Duodenal mucosa (tissue), 2 donors: ENCODE measurements around the gene TMEM120B.

Experiments
- H3K27ac ChIP-seq: one replicate; pipeline ENCODE4 v1.7.0; 2013; ENCODE audit warnings: low read depth, low read length
- H3K27me3 ChIP-seq, 2 donors: one replicate each; pipeline ENCODE4 v1.7.0; 2013; ENCODE audit warnings: low read length in 2 of 2, control low read depth in 1 of 2; ENCODE audit not compliant: insufficient read depth in 2 of 2, control insufficient read depth in 1 of 2
- H3K36me3 ChIP-seq, 2 donors: one replicate each; pipeline ENCODE4 v1.7.0; 2013; ENCODE audit warnings: low read length in 2 of 2, control low read depth in 1 of 2; ENCODE audit not compliant: insufficient read depth in 2 of 2, control insufficient read depth in 1 of 2
- H3K4me1 ChIP-seq, 2 donors: one replicate each; pipeline ENCODE4 v1.7.0; 2013; ENCODE audit warnings: low read length in 2 of 2, control low read depth in 1 of 2; ENCODE audit not compliant: insufficient read depth in 2 of 2, control insufficient read depth in 1 of 2
- H3K4me3 ChIP-seq, 2 donors: one replicate each; pipeline ENCODE4 v1.7.0; 2013; ENCODE audit warnings: low read length in 2 of 2, low read depth in 1 of 2
- H3K9ac ChIP-seq, 2 donors: one replicate each; pipeline ENCODE4 v1.7.0; 2013; ENCODE audit warnings: low read length in 2 of 2, low read depth in 1 of 2
- H3K9me3 ChIP-seq, 2 donors: one replicate each; pipeline ENCODE4 v1.7.0; 2013; ENCODE audit warnings: low read length in 2 of 2, control low read depth in 1 of 2; ENCODE audit not compliant: control insufficient read depth in 1 of 2

TMEM120B gene

GRCh38 chr12:121807642-121808347 lies 95.2 kb downstream of the TMEM120B start:
- Histone ChIP-seq H3K9ac (peak overlapping the region in 1 of 2 donors; percentile 82), H3K4me3 (no peak overlapping the region), H3K27me3 (no peaks in the 10 kb centered on the region), H3K4me1 (peaks cover 40 to 42% of the 10 kb centered on the region in 2 donors), H3K27ac (no peak overlapping the region), H3K9me3 (no peaks in the 10 kb centered on the region), H3K36me3 (peaks cover 12 to 40% of the 10 kb centered on the region in 2 donors)

- no peak overlapping the region for H3K4me3 ChIP-seq
- H3K9me3 ChIP-seq = no peaks in the 10 kb centered on the region
- peaks cover 12 to 42% of the 10 kb centered on the region in 2 donors for H3K36me3 ChIP-seq
- peaks cover 49 to 50% of the 10 kb centered on the region in 2 donors for H3K4me1 ChIP-seq
- no peak overlapping the region for H3K27ac ChIP-seq
- H3K27me3 ChIP-seq = no peaks in the 10 kb centered on the region
- no peak overlapping the region for H3K9ac ChIP-seq
Measured at GRCh38 chr12:121808623-121809022, 96.1 kb downstream of the TMEM120B start.

- no peak overlapping the region for H3K4me3 ChIP-seq
- peaks cover 12 to 51% of the 10 kb centered on the region in 2 donors for H3K36me3 ChIP-seq
- H3K9me3 ChIP-seq = no peaks in the 10 kb centered on the region
- H3K4me1 ChIP-seq = peaks cover 51% of the 10 kb centered on the region in 2 donors
- no peak overlapping the region for H3K27ac ChIP-seq
- no peaks in the 10 kb centered on the region for H3K27me3 ChIP-seq
- no peak overlapping the region for H3K9ac ChIP-seq
Measured at GRCh38 chr12:121809712-121810116, 97.2 kb downstream of the TMEM120B start.

GRCh38 chr12:121810234-121810817 lies 97.8 kb downstream of the TMEM120B start:
- Histone ChIP-seq H3K36me3 (peaks cover 12 to 57% of the 10 kb centered on the region in 2 donors), H3K27me3 (no peaks in the 10 kb centered on the region), H3K4me3 (peak overlapping the region in 1 of 2 donors; percentile 75), H3K27ac (no peak overlapping the region), H3K9ac (no peak overlapping the region), H3K9me3 (no peaks in the 10 kb centered on the region), H3K4me1 (peaks cover 51% of the 10 kb centered on the region in 2 donors)

- Histone ChIP-seq H3K9ac (peak overlapping the region; percentile 60 to 65), H3K27ac (no peak overlapping the region), H3K4me3 (peak overlapping the region; percentile 75 to 85), H3K4me1 (peaks cover 48% of the 10 kb centered on the region in 2 donors), H3K36me3 (peaks cover 12 to 61% of the 10 kb centered on the region in 2 donors), H3K9me3 (no peaks in the 10 kb centered on the region), H3K27me3 (no peaks in the 10 kb centered on the region)
Measured at GRCh38 chr12:121810833-121811433, 98.4 kb downstream of the TMEM120B start.

- Histone ChIP-seq H3K36me3 (peaks cover 18 to 67% of the 10 kb centered on the region in 2 donors), H3K4me1 (peaks cover 40 to 41% of the 10 kb centered on the region in 2 donors), H3K27ac (peak overlapping the region; percentile 39), H3K4me3 (peak overlapping the region; percentile 75 to 85), H3K9me3 (no peaks in the 10 kb centered on the region), H3K27me3 (no peaks in the 10 kb centered on the region), H3K9ac (peak overlapping the region; percentile 60 to 65)
Measured at GRCh38 chr12:121811434-121812319, 99.1 kb downstream of the TMEM120B start.

GRCh38 chr12:121812320-121812871 lies 99.8 kb downstream of the TMEM120B start:
- Histone ChIP-seq H3K9me3 (no peaks in the 10 kb centered on the region), H3K4me1 (peaks cover 33 to 34% of the 10 kb centered on the region in 2 donors), H3K9ac (peak overlapping the region; percentile 43 to 65), H3K27me3 (no peaks in the 10 kb centered on the region), H3K4me3 (peak overlapping the region; percentile 75 to 85), H3K36me3 (peaks cover 23 to 73% of the 10 kb centered on the region in 2 donors), H3K27ac (peak overlapping the region; percentile 39)

GRCh38 chr12:121812921-121813896 lies 100.7 kb downstream of the TMEM120B start:
- no peaks in the 10 kb centered on the region for H3K9me3 ChIP-seq
- H3K27ac ChIP-seq = no peak overlapping the region
- peak overlapping the region; percentile 75 to 85 for H3K4me3 ChIP-seq
- H3K36me3 ChIP-seq = peaks cover 27 to 73% of the 10 kb centered on the region in 2 donors
- H3K27me3 ChIP-seq = no peaks in the 10 kb centered on the region
- H3K4me1 ChIP-seq = peaks cover 27 to 30% of the 10 kb centered on the region in 2 donors
- peak overlapping the region; percentile 43 to 65 for H3K9ac ChIP-seq

- H3K4me3 ChIP-seq = no peak overlapping the region
- no peak overlapping the region for H3K27ac ChIP-seq
- H3K9ac ChIP-seq = no peak overlapping the region
Measured at GRCh38 chr12:121813951-121814350, 101.4 kb downstream of the TMEM120B start.

More at GRCh38 chr12:121813951-121814350, 101.4 kb downstream of the TMEM120B start:
- Histone ChIP-seq H3K4me1 (peaks cover 27 to 30% of the 10 kb centered on the region in 2 donors), H3K9me3 (no peaks in the 10 kb centered on the region), H3K27me3 (no peaks in the 10 kb centered on the region), H3K36me3 (peaks cover 25 to 73% of the 10 kb centered on the region in 2 donors)
